ENCODE measurements around the gene GLRA1. TPM values are rescaled to one million over a fixed set of nuclear protein-coding genes. Genes with fewer than 3 reads are reported as not detected.

GLRA1 gene
- total RNA-seq, 1 donor from 2014 or later, result not detected

DNA sequence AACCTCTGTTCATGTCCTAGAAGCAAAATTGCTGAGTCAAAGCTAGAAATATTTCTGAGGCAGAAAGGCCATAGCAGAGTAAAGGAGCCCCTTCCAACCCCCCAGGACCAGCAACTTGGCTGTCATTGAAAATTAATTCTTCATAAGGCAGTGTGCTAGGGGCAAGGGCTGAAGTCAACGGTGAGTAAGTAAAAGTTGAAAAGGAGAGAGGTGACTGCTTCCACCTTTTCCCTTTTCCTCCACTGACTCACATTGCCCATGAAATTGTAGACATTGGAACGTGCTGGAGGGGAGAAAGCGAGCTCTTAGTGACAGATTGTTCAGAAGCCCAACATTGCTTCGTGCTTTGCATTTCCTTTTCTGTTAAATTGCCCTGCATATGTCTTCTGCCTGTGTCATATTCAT, 19.1 kb downstream of the GLRA1 start:
- no peak for FAIRE-seq
- Histone ChIP-seq H3K36me3 (ENCODE audit: control insufficient read depth, insufficient read depth, low read length) (no peaks in the 10 kb centered on the region), H3K27me3 (ENCODE audit: control insufficient read depth, insufficient read depth, low read length) (no peaks in the 10 kb centered on the region), H3K4me3 (ENCODE audit: low read depth, low read length) (no peak overlapping the region)
- DNase-seq (ENCODE audit: low read depth), result peak; percentile 63
- TF ChIP-seq, protein P1, sequence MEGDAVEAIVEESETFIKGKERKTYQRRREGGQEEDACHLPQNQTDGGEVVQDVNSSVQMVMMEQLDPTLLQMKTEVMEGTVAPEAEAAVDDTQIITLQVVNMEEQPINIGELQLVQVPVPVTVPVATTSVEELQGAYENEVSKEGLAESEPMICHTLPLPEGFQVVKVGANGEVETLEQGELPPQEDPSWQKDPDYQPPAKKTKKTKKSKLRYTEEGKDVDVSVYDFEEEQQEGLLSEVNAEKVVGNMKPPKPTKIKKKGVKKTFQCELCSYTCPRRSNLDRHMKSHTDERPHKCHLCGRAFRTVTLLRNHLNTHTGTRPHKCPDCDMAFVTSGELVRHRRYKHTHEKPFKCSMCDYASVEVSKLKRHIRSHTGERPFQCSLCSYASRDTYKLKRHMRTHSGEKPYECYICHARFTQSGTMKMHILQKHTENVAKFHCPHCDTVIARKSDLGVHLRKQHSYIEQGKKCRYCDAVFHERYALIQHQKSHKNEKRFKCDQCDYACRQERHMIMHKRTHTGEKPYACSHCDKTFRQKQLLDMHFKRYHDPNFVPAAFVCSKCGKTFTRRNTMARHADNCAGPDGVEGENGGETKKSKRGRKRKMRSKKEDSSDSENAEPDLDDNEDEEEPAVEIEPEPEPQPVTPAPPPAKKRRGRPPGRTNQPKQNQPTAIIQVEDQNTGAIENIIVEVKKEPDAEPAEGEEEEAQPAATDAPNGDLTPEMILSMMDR (IDR thresholded peaks at IDR 0.05; ENCODE audit: insufficient read depth, low read length, severe bottlenecking), result no peak

- Histone ChIP-seq H3K27me3 (ENCODE audit: control insufficient read depth, insufficient read depth, low read length) (no peaks in the 10 kb centered on the region), H3K36me3 (ENCODE audit: control insufficient read depth, insufficient read depth, low read length) (no peaks in the 10 kb centered on the region), H3K4me3 (ENCODE audit: low read depth, low read length) (no peak overlapping the region)
- TF ChIP-seq, protein P1 (IDR thresholded peaks at IDR 0.05; ENCODE audit: insufficient read depth, low read length, severe bottlenecking), result no peak
- FAIRE-seq (no peak), DNase-seq (ENCODE audit: low read depth) (no peak)
Observed at GRCh38 chr5:151904909-151905308, 19.7 kb downstream of the GLRA1 start.

DNA sequence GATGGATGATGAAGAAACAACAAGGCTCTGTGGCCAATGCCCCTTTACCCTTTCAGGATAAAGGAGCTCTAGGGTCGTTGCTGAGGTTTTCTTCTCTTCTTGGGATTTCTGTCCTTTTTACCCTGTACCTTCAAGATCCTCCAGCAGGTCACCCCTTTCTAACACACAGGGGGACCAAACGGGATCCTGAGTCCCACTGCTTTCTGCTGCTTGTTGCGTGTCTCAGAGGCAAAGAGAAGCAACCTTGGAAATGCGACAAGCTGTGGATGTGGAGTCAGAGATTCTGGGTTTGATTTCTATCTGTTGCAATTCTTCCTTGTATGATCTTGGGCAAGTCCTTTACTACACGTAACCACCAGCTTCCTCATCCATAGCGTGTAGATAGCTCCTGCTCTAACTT, 20.5 kb downstream of the GLRA1 start:
- H3K4me3 ChIP-seq (ENCODE audit: low read depth, low read length), result no peak overlapping the region
- FAIRE-seq (no peak), DNase-seq (ENCODE audit: low read depth) (no peak)
- TF ChIP-seq, protein P1 (IDR thresholded peaks at IDR 0.05; ENCODE audit: insufficient read depth, low read length, severe bottlenecking), result no peak
- H3K27me3 ChIP-seq (ENCODE audit: control insufficient read depth, insufficient read depth, low read length), result no peaks in the 10 kb centered on the region
- H3K36me3 ChIP-seq (ENCODE audit: control insufficient read depth, insufficient read depth, low read length), result no peaks in the 10 kb centered on the region

DNA sequence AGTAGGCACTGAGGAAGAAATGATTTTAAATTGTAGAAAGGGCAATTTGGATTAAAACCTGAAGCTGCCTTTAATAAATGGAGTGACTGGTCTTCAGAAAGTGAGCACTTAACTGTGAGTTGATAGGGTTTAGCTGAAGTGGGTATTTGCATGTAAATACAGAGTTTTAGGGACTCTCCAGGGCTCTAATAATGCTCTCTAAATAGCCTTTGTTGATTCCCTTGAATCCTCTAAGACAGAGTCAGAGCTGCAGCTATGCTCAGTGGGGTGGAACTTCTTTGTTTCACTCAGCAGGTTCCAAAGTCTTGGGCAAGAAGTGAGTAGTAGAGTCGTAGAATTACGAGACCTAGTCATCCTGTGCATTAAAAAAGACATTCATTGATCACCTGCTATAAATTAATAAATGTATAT, 21.4 kb downstream of the GLRA1 start:
- FAIRE-seq (no peak), DNase-seq (ENCODE audit: low read depth) (no peak)
- H3K36me3 ChIP-seq (ENCODE audit: control insufficient read depth, insufficient read depth, low read length), result no peaks in the 10 kb centered on the region
- no peaks in the 10 kb centered on the region for H3K27me3 ChIP-seq (ENCODE audit: control insufficient read depth, insufficient read depth, low read length)
- TF ChIP-seq, protein P1 (IDR thresholded peaks at IDR 0.05; ENCODE audit: insufficient read depth, low read length, severe bottlenecking), result no peak
- no peak overlapping the region for H3K4me3 ChIP-seq (ENCODE audit: low read depth, low read length)

DNA sequence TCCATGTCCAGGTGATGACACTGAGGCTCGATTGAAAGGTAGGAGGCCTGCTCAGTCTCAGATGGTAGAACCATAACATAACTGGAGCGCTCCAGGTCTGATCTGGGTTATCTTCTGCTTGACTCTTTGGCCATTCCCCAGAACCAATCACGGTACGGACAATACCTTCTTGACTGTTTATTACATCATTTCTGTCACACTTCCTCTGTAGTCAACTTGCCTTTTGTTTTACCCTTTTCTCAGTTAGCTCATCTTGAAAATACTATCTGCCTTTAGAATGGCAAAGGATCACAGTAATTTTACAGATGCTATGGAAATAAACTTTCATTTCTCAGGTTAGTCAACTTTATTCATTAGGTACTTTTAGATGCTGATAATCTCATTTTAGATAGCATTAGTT, 22.4 kb downstream of the GLRA1 start:
- TF ChIP-seq, protein P1 (IDR thresholded peaks at IDR 0.05; ENCODE audit: insufficient read depth, low read length, severe bottlenecking), result no peak
- H3K4me3 ChIP-seq (ENCODE audit: low read depth, low read length), result no peak overlapping the region
- FAIRE-seq (peak; percentile 7), DNase-seq (ENCODE audit: low read depth) (no peak)
- H3K27me3 ChIP-seq (ENCODE audit: control insufficient read depth, insufficient read depth, low read length), result no peaks in the 10 kb centered on the region
- no peaks in the 10 kb centered on the region for H3K36me3 ChIP-seq (ENCODE audit: control insufficient read depth, insufficient read depth, low read length)

DNA sequence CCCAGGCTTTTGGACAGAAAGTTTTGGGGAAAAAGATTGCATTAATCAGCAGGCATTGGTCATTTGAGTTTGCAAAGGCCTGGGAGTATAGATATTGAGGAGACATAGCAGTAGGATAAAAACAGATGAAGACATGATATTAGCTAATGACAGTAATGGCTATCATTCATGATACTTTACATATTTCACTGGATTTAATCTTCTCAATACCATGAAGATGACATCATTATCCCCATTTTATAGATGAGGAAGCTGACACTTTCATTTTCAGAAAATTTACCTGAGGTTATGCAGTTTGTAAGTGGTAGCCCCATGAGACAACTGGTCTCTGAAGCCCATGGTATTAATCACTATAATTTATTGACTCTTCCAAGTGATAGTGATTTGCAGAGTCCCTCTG, 23.0 kb downstream of the GLRA1 start:
- no peaks in the 10 kb centered on the region for H3K36me3 ChIP-seq (ENCODE audit: control insufficient read depth, insufficient read depth, low read length)
- TF ChIP-seq, protein P1 (IDR thresholded peaks at IDR 0.05; ENCODE audit: insufficient read depth, low read length, severe bottlenecking), result no peak
- DNase-seq (ENCODE audit: low read depth) (no peak), FAIRE-seq (no peak)
- H3K4me3 ChIP-seq (ENCODE audit: low read depth, low read length), result no peak overlapping the region
- H3K27me3 ChIP-seq (ENCODE audit: control insufficient read depth, insufficient read depth, low read length), result no peaks in the 10 kb centered on the region
